ENCODE data around the gene DMBX1.

DMBX1 gene

GRCh38 chr1:46525253-46525983, 35.8 kb downstream of the DMBX1 start:
- DNase-seq (ENCODE audit: low read depth): no peak

- no peak for DNase-seq (ENCODE audit: low read depth)
Measured at GRCh38 chr1:46526013-46526690, 36.5 kb downstream of the DMBX1 start.

- no peak for DNase-seq (ENCODE audit: low read depth)
Measured at GRCh38 chr1:46526691-46527291, 37.2 kb downstream of the DMBX1 start.

- DNase-seq (ENCODE audit: low read depth): peak; percentile 41
Measured at GRCh38 chr1:46527474-46528296, 38.0 kb downstream of the DMBX1 start.

GRCh38 chr1:46528297-46528955, 38.8 kb downstream of the DMBX1 start:
- no peak for DNase-seq (ENCODE audit: low read depth)

GRCh38 chr1:46529031-46529630, 39.5 kb downstream of the DMBX1 start:
- no peak for DNase-seq (ENCODE audit: low read depth)

GRCh38 chr1:46530311-46530710, 40.7 kb downstream of the DMBX1 start:
- DNase-seq (ENCODE audit: low read depth): no peak

GRCh38 chr1:46530791-46531409, 41.3 kb downstream of the DMBX1 start:
- no peak for DNase-seq (ENCODE audit: low read depth)

GRCh38 chr1:46532095-46532494, 42.5 kb downstream of the DMBX1 start:
- no peak for DNase-seq (ENCODE audit: low read depth)

- peak; percentile 58 for DNase-seq (ENCODE audit: low read depth)
Measured at GRCh38 chr1:46532498-46533178, 43.0 kb downstream of the DMBX1 start.

GRCh38 chr1:46533179-46533864, 43.7 kb downstream of the DMBX1 start:
- peak; percentile 31 for DNase-seq (ENCODE audit: low read depth)

GRCh38 chr1:46535063-46535462, 45.4 kb downstream of the DMBX1 start:
- DNase-seq (ENCODE audit: low read depth): no peak

GRCh38 chr1:46536527-46536926, 46.9 kb downstream of the DMBX1 start:
- no peak for DNase-seq (ENCODE audit: low read depth)

- DNase-seq (ENCODE audit: low read depth): no peak
Measured at GRCh38 chr1:46537651-46538050, 48.0 kb downstream of the DMBX1 start.

GRCh38 chr1:46538147-46538546, 48.5 kb downstream of the DMBX1 start:
- no peak for DNase-seq (ENCODE audit: low read depth)

All from activated T-helper 1 cell treated with Interleukin-2 at 50 U/mL for 16 hours (primary cell).